ENCODE data around the gene PINK1.

Gene PINK1

DNA sequence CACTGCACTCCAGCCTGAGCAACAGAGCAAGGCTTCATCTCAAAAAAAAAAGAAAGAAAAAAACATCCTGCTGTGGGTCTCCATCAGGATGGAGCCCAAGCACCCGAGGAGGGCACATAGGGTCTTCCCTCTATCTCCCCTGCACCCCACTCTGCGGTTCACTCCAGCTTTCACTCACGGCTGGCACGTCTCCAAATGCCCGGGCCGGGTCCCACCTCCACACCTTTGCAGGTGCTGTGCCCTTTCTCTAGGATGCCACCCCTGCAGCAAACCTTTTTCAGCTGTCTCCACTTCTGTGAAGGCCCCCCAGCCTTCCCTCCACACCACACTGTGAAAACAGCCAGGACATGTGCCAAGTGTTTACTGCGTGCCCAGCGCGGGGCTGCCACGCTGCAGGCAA is 50.4 kb downstream of the PINK1 start:
- no peak for DNase-seq

DNA sequence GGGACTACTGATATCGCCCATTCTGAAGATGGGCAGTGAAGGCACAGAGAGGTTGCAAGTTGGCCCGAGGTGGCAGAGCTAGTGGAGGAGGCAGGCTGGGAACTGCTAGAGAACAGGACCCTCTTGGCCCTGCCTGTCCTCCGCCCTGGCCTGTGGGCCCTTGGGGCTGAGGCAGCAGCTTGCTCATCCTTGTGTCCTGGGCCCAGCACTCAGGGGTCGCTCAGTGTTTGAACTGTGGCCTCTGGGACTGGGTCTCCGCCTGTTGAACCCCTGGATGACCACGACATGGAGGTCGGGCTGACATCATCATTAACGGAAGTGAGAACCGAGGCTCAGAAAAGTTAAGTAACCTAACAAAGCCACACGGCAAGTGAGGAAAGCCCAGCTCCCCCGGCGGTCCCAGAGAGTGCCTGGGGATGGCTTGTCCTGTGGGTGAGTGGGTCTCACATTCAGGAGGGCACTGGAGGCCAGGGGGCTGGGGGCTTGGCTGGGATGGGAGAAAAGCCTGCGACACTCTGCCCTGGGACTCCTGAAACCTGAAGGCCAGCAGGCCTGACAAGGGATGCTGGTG is 50.9 kb downstream of the PINK1 start:
- no peak for DNase-seq

DNA sequence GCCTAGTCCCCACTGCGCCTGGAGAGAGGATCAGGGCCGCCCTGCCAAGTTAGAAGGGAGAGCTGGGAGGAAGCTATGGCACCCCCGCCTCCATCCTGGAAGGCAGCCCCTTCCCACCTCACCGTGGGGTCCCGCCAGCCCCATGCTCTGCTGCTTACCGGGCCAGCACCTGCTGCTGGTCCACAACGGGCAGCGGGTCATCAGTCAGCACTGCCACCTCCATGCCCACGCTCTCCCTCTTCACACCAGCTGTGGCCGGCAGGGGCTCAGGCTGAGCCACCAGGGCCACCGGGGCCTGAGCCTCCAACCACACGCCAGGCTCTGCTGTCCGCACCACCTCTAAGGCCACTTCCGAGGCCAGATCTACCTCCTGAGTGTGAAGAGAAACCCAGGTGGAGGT is 51.4 kb downstream of the PINK1 start:
- DNase-seq = no peak

DNA sequence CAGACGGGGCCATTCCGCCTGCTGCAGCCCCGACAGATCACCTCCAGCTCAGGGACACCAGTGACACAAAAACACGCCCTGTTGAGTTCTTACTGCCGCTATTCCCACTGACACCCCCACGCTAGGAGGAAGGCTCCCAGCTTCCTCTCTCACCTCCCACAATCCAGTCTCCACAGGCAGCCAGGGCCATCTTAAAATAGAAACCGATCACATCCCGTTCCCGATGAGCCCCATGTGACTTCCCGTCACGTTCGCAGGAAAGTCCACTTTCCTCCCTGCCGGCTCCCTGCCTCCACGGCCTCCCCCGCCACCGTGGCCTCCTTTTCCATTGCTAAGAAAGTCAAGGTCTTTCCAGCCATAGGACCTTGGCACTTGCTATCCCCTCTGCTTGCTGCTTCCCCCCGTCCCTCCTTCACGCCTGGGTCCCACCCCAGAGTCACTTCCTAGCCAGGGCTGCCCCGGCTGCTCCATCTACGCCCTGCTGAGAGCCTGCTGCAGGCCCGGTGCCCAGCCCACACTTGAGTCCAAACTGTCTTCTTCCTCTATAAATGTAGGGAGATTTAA is 51.9 kb downstream of the PINK1 start:
- peak in 1 of 2 donors; percentile 31 for DNase-seq

DNA sequence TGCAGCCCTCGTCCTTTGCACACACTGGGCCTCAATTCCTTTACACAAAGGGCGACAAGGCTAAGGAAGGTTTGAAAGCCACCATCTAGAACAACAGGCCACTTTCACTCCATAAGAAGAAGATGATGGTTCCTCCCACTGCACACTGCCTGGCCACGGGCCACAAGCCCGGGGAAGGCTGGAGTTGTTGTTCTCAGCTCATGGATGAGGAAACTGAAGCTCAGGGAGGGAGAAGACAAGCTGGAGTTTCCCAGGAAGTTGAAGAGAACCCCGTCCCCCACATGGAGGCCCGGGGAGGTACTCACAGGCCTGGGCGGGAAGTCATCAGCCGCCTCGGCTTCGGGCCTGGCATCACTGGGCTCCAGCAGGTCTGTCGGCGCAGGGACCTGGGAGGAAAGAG is 52.5 kb downstream of the PINK1 start:
- DNase-seq = peak in 1 of 2 donors; percentile 31

DNA sequence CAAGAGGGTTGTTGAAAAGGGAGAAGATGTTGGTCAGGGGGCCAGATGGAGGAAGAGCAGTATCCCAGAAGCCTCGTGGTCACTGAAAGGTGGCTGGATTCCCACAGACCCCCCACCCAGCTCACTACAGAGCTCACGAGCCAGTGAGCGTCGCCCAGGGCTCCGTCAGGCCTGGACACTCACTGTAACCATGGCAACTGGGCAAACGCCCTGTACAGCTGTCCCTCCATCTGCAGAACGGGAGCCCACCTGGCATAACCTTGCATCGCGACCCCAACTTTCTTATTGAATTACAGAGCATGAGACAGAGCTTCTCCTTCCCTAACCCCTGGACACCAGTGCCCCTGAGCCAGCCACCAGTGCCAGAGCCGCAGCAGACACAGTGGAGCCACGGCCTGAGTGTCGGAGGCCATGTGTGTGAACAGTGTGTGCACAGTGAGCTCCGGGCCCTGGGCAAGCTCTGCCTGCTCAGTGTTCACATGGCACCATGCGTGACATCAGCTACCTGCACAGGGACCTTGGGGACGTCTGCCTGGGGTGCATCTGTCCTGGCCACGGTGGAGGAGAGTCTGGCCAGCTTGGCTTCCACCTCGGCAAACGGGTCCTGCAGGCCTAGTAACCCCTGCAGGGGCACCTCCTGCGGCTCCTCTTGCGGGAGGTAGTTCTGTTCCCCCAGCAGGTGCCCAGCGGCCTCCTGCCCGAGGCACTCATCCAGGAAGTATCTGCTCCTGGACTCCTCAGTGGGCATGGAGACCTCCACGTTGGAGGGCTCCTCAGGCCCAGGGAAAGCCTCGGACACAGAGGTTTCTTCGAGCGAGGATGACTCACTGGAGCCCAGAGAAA is 53.8 kb downstream of the PINK1 start:
- no peak for DNase-seq

DNA sequence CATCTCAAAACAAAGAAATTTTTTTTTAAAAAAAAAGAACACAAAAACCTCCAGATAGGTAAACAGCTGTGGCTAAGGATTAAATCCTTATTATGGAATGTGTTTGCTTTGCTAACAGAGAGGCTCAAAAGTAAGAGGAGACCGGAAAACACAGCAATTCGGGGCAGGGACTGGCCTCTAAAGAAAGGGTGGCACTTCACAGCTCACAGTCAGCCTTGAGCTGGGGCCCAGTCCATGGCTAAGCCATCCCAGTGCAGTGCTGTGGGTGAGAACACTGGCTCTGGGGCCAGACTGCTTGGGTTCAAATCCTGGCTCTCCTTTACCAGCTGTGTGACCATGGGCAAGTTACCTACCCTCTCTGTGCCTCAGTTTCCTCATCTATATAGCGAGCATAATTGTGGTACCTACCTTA is 56.4 kb downstream of the PINK1 start:
- DNase-seq = no peak

DNA sequence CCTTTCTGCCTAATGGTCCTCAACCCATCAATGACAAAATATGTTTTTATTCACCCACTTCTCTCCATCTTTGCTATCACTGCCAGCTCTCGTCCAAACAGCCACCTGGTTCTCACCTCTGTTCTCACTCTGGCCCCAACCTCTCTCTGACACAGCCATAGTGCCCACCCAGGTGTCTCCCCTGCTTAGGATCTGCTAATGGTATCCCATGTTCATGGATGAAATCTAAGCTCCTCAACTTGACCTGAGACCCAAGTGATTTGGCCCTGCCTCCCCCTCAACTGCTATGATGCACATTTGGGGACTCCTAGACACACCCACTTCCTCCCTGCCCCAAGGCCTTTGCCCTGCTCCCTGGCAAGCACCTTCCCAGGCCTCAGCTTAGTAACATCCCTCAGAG is 58.6 kb downstream of the PINK1 start:
- no peak for DNase-seq

DNA sequence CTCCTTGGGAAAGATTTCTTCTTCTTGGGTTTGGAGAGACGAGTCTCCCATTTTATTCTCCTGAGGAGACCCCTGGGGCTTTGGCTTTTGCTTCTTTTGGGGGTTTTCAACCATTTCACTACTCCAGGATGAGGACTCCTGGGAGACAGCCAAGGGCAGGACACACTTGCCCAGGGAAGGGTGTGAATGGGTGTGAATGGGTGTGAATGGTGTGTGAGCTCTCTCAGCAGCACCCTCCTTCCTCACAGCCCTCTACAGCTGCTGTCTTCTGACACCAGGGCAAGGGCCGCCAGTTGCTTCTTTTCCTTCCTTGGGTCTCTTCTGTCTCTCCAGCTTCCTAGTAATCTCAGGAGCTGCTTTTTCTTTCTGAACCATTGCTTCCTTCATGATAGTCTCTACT is 60.4 kb downstream of the PINK1 start:
- DNase-seq = no peak

DNA sequence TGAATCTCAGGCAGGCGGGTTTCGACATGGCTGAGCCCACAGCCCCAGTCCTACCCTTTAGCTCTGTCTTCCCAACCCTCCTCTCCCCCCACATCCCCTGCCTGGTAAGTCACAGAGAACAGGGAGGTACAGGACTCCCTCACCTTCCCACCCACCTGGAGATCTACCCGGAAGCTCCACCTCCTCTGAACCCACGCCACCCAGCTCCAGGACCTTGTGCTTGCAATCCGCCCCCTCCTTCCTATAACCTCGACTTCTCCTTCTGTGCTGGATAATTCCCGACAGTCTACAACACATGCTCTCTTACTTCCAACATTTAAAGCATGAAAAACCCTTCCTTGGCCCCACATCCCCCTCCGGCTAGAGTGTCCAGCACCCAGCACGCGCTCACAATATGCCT is 62.3 kb downstream of the PINK1 start:
- no peak for DNase-seq

DNA sequence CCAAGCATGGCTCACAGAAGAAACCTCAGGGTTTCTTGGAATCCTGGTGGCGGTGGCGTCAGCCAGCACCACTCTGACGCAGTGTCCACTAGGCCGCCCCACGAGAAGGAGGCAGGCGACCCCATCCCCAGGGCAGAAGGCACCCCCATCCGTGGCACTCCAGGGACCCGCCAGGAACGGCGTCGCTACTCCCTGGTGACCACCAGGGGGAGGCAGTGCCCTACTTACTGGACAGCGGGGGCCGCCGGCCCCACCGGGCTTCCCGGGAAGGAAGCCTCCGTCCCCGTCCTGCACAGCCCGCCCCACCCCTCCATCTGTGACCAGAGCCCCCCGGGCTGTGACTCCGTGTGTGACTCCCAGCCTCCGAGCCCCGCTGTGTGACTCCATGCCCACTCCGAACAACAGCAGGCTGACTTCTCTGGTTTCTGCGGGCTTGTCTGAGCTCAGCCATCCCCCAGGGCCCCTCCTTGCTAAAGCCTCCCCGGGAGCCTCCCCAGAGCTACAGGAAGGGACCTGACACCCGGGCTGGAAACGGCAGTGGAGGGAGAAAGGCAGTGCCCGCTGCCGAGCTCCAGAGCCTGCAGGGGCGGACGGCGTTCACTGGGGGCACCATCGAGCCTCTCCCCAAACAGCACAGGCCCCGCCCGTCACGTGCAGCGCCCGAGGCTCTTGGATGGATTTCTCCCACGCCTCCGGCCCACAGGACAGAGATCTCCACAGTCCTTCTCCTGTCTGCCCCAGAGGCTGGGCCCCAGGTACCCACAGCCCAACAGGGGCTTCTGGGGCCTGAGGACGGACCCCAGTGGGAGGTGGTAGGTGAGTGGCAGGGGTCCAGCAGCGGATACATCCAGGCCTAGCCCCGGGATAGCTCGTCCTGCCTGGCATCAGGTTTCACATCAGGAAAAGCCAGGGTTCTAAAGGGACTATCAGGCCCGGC is 63.4 kb downstream of the PINK1 start:
- DNase-seq = peak; percentile 67 to 71

DNA sequence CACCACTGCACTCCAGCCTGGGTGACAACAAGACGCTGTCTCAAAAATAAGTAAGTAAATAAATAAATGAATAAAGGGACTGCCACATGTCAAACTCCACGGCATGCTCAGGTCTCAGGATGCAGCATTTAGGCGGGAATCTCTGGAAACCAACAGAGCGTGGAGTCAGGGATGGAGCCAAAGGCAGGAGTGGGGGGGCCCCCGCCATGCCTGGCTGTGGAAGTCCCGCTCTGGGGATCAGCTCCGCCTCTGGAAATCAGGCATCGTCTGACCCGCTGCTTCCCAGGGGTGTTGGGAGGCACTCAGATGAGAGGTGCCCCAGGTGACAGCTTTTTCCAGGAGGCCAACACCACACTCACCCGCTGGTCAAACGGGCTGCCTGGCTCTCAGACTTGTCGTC is 64.3 kb downstream of the PINK1 start:
- no peak for DNase-seq

DNA sequence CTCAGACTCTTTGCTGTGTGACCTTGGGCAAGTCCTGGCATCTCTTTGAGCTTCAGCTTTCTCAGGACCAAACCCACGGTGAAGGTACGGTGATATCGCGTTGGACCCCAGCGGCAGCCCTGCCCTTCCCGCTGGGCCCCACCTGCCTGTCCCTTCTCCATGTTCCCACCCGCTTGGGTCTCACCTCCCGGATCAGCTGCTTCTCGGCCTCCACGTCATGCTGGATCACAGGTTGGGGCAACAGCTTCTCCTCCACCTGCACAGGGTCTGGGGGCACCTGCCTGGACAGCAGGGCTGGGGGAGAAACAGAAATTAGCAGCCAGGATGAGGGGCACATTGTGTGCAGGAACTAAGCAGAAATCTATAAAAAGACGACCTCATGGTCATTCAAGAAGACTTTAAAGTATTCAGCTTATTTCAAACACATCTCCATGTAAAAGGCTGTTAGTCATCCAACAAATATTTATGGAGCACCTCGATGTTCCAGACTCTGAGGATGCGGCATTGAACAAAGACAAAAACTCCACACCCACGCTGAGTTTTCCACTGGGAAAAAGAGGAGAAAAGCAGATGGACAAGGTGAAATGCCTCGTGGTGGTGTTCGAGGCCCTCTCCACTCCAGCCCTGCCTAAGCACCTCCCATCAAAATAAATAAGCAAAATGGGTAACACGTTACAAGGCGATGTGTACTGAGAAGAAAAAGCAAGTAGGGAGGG is 65.1 kb downstream of the PINK1 start:
- no peak for DNase-seq

DNA sequence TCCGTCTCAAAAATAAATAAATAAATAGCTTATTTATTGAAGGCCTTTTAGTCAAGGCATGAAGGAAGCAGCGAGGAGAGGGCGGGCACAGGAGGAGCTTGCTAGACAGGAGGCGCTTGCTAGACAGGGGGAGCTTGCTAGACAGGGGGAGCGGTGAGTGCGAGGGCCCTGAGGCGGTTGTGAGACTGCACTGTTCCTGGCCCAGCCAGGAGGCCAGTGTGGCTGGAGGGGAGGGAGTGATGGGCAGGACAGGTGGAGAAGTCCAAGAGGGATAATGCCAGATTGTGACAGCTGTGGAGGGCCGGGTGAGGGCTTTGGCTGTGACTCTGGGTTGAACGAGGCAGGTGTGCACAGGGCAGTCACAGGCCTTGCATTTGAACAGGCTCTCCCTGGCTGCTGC is 66.3 kb downstream of the PINK1 start:
- no peak for DNase-seq

DNA sequence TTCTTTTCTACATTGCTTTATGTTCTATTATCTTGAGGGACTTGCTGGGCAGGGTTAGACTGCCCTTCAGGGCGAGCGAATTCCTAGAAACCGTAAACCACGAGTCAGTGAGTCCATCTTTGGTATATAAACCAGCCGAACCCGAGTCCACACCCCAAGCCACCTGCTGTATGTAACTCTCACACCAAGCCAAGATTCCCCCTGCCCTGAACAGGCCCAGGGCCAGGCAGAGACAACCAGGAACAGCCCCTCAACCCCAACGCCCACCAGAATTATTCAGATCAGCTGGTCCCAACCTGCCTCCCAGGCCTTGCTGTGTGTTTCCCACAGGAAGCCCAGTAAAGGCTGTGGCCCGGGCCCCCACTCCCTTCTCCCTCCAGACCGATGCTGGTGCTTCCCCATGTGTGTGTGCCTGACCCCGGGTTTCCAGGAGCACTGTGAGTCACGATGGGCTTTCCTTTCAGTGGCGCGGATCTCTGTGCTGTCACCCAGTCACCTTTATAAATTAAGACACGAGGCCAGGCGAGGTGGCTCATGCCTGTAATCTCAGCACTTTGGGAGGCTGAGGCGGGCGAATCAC is 67.5 kb downstream of the PINK1 start:
- DNase-seq = no peak
